GM10248 (cell line): ENCODE data around the gene GADD45A.

ENCODE experiments used
- CTCF ChIA-PET: fragments of 300-600 bp; sonication (Branson Sonifier 250); formaldehyde crosslinking; extraction: SDS; loops from one replicate; lab custom pipeline; 2021; ENCODE audit warnings: antibody characterized with exemption; lab: Yijun Ruan, JAX
- POLR2A ChIA-PET: fragments of 350-650 bp; sonication (Branson Sonifier 250); formaldehyde crosslinking; extraction: SDS; loops from one replicate; lab custom pipeline; 2020; ENCODE audit warnings: antibody characterized with exemption; lab: Yijun Ruan, JAX
- DNase-seq: peaks from one replicate; pipeline ENCODE4 v3.0.0; 2012; ENCODE audit errors: extremely low spot score
- TF ChIP-seq, protein P1 (sequence below): IDR thresholded peaks from 2 replicates; pipeline ENCODE4 v1.5.1; 2012; ENCODE audit warnings: mild to moderate bottlenecking, low read depth; ENCODE audit errors: extremely low read depth, missing control alignments, control extremely low read depth

The GADD45A gene

DNA sequence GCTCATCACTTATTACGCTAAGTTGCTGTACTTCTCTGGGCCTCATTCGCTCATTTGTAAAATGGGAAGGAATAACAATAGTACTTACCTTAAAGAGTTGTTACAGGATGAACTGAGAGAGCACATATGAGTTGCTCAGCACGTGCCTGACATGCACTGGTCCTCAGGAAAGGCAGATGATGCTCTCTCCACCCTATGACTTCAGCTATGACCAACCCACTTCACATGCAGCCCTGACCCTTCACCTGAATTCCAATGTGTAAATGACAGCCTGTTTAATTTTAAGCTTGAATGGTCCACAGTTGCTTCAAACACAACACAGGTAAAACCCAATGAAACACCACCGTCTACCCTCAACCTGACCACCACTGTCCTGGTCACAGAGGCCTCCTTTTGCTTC, 32.9 kb downstream of the GADD45A start:
- TF ChIP-seq, protein P1, sequence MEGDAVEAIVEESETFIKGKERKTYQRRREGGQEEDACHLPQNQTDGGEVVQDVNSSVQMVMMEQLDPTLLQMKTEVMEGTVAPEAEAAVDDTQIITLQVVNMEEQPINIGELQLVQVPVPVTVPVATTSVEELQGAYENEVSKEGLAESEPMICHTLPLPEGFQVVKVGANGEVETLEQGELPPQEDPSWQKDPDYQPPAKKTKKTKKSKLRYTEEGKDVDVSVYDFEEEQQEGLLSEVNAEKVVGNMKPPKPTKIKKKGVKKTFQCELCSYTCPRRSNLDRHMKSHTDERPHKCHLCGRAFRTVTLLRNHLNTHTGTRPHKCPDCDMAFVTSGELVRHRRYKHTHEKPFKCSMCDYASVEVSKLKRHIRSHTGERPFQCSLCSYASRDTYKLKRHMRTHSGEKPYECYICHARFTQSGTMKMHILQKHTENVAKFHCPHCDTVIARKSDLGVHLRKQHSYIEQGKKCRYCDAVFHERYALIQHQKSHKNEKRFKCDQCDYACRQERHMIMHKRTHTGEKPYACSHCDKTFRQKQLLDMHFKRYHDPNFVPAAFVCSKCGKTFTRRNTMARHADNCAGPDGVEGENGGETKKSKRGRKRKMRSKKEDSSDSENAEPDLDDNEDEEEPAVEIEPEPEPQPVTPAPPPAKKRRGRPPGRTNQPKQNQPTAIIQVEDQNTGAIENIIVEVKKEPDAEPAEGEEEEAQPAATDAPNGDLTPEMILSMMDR, result no peak
- CTCF ChIA-PET, result interaction anchor here (1.0 to 1.7 kb wide), 3 partner anchors 12 to 140 kb away, joined by 3 to 5 read pairs (median 3); no protein-coding TSS in a partner anchor
- no peak for DNase-seq
- POLR2A ChIA-PET, result no interaction called here

DNA sequence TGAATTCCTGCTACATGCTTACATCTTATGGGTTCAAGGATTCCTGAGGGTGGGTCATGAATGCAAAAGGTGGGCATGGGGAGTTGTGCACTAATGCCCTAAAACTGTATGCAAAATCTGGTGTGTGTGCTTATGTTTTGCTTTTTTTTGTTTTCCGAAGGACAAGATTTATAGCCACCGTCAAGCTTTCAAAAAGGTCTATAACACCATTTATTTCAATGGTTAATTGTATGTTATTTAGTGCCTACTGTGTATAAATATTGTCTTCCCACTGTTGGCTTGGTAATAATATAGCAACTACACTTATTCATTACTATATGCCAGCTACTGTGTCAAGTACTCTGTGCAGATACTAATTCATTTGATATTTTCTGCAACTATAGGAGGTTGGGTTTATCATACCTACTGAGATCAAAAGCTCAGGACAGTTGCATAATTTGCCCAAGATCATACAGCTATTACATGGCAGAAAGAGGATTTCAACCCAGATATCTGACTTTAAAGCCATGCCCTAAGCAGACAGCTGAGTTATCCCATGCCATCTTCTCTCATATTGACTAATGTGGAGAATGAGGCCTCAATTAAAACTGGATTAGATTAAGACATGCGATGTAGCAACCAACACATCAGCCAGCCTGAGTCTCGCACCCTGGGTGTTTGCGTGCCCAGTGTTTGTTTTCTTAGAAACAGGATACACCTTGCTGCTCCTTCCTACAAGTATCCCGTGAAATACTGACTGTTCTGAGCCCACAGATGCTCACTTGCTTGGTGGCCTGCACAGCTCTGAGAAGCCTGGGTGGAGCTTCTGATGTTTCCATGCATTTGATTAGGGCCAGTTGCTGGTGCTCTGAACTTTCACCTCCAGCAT, 34.6 kb downstream of the GADD45A start:
- DNase-seq, result no peak
- TF ChIP-seq, protein P1, result no peak
- CTCF ChIA-PET, result interaction anchor here (0.7 to 1.7 kb wide), 9 partner anchors 10 to 505 kb away, joined by 3 to 5 read pairs (median 3); no protein-coding TSS in a partner anchor
- POLR2A ChIA-PET, result interaction anchor here (1.1 kb wide), 1 partner anchor 12 kb away, joined by 4 read pairs; no protein-coding TSS in a partner anchor

DNA sequence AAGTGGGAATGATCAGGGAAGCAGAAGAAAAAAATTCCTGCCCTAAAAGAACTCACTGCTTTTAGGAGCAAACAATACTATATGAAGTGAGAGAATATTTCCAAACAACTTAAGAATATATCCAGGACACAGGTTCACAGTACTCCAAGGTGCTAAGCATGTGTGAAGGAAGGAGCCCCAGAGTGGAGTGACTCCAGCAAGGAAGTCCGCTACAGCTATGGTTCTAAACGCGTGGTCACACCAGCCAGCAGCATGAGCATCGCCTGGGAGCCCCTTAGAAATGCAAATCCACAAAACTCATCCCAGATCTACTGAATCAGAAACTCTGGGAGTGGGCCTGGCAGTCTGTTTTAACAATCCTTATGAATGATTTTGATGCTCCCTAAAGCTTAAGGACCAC, 36.1 kb downstream of the GADD45A start:
- ChIA-PET POLR2A (no interaction called here), CTCF (interaction anchor here (1.0 to 2.2 kb wide), 8 partner anchors 9 to 552 kb away, joined by 3 to 15 read pairs (median 4); no protein-coding TSS in a partner anchor)
- TF ChIP-seq, protein P1, result no peak
- DNase-seq, result no peak

DNA sequence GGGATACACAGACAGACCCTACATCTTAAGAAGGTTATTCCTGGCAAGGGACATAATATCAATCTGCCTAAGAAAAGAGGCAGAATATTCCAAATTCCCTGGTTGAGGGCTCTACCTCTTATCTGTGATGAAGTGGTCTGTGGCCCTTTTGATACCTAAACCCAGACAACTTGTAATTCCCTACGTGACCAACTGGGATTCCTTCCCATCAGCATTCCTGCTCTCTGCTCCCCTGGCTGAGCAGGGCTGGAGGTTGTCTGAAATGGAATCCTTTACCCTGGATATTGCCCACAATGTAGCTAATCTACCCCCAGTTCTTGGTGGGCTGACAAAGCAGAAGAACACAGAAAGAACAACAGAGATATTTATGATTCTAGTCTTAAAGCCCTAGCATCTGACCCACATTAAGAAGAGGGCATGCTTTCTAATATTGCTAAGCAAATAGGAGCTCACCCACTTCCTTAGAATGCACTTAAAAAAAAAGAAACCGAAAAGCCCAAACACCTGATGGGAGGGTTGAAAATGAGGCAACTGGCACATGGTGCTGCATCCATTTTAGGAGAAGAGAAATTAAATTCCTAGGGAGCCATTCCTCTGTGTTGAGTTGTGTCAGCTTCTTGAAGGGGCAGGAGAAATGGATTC, 36.8 kb downstream of the GADD45A start:
- CTCF ChIA-PET, result interaction anchor here (1.0 to 2.2 kb wide), 7 partner anchors 10 to 553 kb away, joined by 3 to 15 read pairs (median 4); no protein-coding TSS in a partner anchor
- POLR2A ChIA-PET, result no interaction called here
- TF ChIP-seq, protein P1, result no peak
- DNase-seq, result no peak

DNA sequence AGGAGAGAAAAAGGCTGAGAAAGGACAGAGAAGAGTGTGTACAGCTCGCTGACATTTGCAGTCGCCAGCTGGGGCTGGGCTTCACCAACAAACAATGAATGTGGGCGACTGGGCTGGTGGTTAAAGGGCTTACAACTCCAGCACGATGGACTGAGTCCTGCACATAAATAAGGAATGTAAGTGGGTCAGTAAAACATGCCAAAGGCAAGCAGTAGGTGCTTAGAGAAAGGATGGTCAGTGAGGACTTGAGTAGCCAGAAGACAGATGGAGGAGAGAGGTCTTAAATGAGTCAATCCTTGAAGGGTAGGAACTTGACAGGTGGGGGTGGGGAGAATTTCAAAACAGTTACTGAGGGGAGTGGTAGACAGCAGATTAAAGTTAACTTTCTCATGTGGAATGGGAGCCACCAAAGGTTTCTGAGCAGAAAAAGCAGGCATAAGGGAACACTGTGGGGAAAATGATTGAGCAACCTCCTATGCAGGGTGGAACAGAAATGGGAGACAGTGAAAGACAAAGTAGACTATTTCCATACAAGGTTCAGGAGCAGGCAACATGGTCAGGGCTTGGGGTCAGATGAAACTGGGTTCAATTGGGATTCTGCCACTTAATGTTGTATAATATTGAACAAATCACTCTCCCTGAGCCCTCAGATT, 37.4 kb downstream of the GADD45A start:
- ChIA-PET POLR2A (no interaction called here), CTCF (interaction anchor here (1.3 to 2.4 kb wide), 5 partner anchors 19 to 44 kb away, joined by 3 to 15 read pairs (median 4); no protein-coding TSS in a partner anchor)
- TF ChIP-seq, protein P1, result no peak
- DNase-seq, result no peak

DNA sequence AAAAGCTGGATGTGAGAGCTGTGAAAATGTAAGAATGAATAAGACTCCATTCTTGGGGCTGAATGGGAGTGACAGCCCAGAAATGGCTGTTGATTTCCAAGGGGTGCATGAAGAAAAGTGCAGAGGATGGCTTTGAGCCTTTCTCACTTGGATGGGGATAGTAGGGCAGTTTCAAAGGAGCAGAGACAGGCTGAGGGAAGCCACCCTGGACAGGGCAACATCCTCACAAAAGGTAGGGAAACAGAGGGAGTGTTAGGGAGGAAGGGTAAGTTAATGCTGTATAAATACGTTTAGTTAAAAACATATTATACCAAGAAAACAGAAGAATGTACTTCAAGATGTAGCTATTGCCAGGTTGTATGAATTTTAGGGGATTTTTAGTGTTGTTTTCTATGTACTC, 38.1 kb downstream of the GADD45A start:
- ChIA-PET CTCF (interaction anchor here (1.0 to 2.4 kb wide), 5 partner anchors 11 to 37 kb away, joined by 3 to 6 read pairs (median 3); no protein-coding TSS in a partner anchor), POLR2A (no interaction called here)
- no peak for DNase-seq
- TF ChIP-seq, protein P1, result no peak
